Panc1 (cell line): ENCODE measurements around the gene KIAA1191.

Experiments
- CTCF ChIP-seq: fragments of 450-650 bp; IDR thresholded peaks from 2 replicates; pipeline ENCODE4 v1.5.1; 2017; ENCODE audit warnings: mild to moderate bottlenecking
- POLR2AphosphoS5 ChIP-seq: IDR thresholded peaks from 2 replicates; pipeline ENCODE4 v1.6.1; 2012; ENCODE audit warnings: mild to moderate bottlenecking, low read depth, low read length, moderate library complexity
- REST ChIP-seq, 2 experiments: IDR thresholded peaks; 2 replicates each; pipeline ENCODE4 v1.6.1; 2011 to 2012; ENCODE audit warnings: low read depth in 2 of 2, control low read depth in 1 of 2, low read length in 1 of 2, mild to moderate bottlenecking in 1 of 2, moderate library complexity in 1 of 2; ENCODE audit not compliant: insufficient read depth in 1 of 2

- TF ChIP-seq CTCF (no peak), POLR2AphosphoS5 (no peak), REST (IDR thresholded peaks at IDR 0.05; ENCODE audit: insufficient read depth in 1 of 2, low read depth in 2 of 2, low read length in 1 of 2) (no peak)
These were observed 20.4 kb upstream of the KIAA1191 start for GRCh38 chr5:176381979-176382378.
